GM18511 (cell line): ENCODE measurements around the gene DPH1.
"Not testable (repeated sequence)": the region's sequence is repeated elsewhere in the genome, so short reads cannot be mapped to it uniquely, and the experiment has no call there.

Experiments used
- ATAC-seq: cut with Tn5 transposase; IDR thresholded peaks from one replicate; pipeline ENCODE4 v1.9.1; 2021; ENCODE audit warnings: mild to moderate bottlenecking, moderate library complexity; ENCODE audit not compliant: unreplicated experiment

DPH1 gene

GRCh38 chr17:2008332-2009126, 21.4 kb upstream of the DPH1 start:
- ATAC-seq = no peak

GRCh38 chr17:2009737-2010136, 20.2 kb upstream of the DPH1 start:
- ATAC-seq = no peak

- ATAC-seq = no peak
Observed at GRCh38 chr17:2011411-2012371, 18.3 kb upstream of the DPH1 start.

GRCh38 chr17:2012499-2012898, 17.5 kb upstream of the DPH1 start:
- no peak for ATAC-seq

GRCh38 chr17:2013220-2013993, 16.5 kb upstream of the DPH1 start:
- not testable (repeated sequence) for ATAC-seq

GRCh38 chr17:2013994-2014317, 16.0 kb upstream of the DPH1 start:
- no peak for ATAC-seq

- no peak for ATAC-seq
Observed at GRCh38 chr17:2015314-2015713, 14.6 kb upstream of the DPH1 start.

- ATAC-seq = no peak
Observed at GRCh38 chr17:2016494-2016893, 13.5 kb upstream of the DPH1 start.

- ATAC-seq = peak; percentile 61
Observed at GRCh38 chr17:2017274-2017941, 12.5 kb upstream of the DPH1 start.

- ATAC-seq = no peak
Observed at GRCh38 chr17:2018716-2019510, 11.0 kb upstream of the DPH1 start.

GRCh38 chr17:2019723-2020122, 10.2 kb upstream of the DPH1 start:
- no peak for ATAC-seq

- ATAC-seq = no peak
Observed at GRCh38 chr17:2020721-2021120, 9.2 kb upstream of the DPH1 start.

- ATAC-seq = no peak
Observed at GRCh38 chr17:2022647-2023240, 7.2 kb upstream of the DPH1 start.

- no peak for ATAC-seq
Observed at GRCh38 chr17:2023256-2023655, 6.7 kb upstream of the DPH1 start.

GRCh38 chr17:2023692-2024571, 6.0 kb upstream of the DPH1 start:
- ATAC-seq = no peak

GRCh38 chr17:2024572-2025219, 5.3 kb upstream of the DPH1 start:
- no peak for ATAC-seq

- ATAC-seq = no peak
Observed at GRCh38 chr17:2025220-2025621, 4.7 kb upstream of the DPH1 start, which contains the start of gene RTN4RL1. RTN4RL1 (minus strand) TSS chr17:2025334; CDS start chr17:2024865, 469 bp downstream.
